SU-DHL-6 (cell line): ENCODE results near the gene KCTD3.

Experiments
- H2AFZ ChIP-seq: fragments of 200-600 bp; sonication (generic); 2 replicates; pipeline ENCODE4 v1.6.1; 2014; ENCODE audit warnings: low read depth, mild to moderate bottlenecking, moderate library complexity, mixed read lengths, antibody characterized with exemption, low read length; ENCODE audit not compliant: severe bottlenecking
- H3F3A ChIP-seq: fragments of 200-600 bp; shearing (Covaris generic); 2 replicates; pipeline ENCODE4 v1.6.0; 2016; ENCODE audit warnings: antibody characterized with exemption, mild to moderate bottlenecking; ENCODE audit not compliant: insufficient read depth
- H3K27ac ChIP-seq: fragments of 200-600 bp; sonication (generic); 2 replicates; pipeline ENCODE4 v1.5.1; 2016; ENCODE audit warnings: low read depth, mild to moderate bottlenecking, low read length, moderate library complexity, mixed read lengths
- H3K27me3 ChIP-seq: fragments of 200-600 bp; sonication (generic), shearing (Covaris generic); 2 replicates; pipeline ENCODE4 v1.6.0; 2014; ENCODE audit warnings: mild to moderate bottlenecking, low read length
- H3K36me3 ChIP-seq: fragments of 200-600 bp; sonication (generic); 2 replicates; pipeline ENCODE4 v1.6.1; 2014; ENCODE audit warnings: mild to moderate bottlenecking, low read length, mixed read lengths
- H3K4me2 ChIP-seq: fragments of 300-600, 200-600 bp; shearing (Covaris generic), sonication (generic); 2 replicates; pipeline ENCODE4 v1.6.0; 2014; ENCODE audit warnings: low read length, low read depth, mild to moderate bottlenecking; ENCODE audit not compliant: poor library complexity, severe bottlenecking
- H3K4me3 ChIP-seq: fragments of 200-600 bp; sonication (generic); 2 replicates; pipeline ENCODE4 v1.5.1; 2014; ENCODE audit warnings: antibody characterized with exemption, low read length, mild to moderate bottlenecking, mixed read lengths; ENCODE audit not compliant: insufficient read depth, poor library complexity, severe bottlenecking
- H3K79me2 ChIP-seq: fragments of 200-600 bp; sonication (generic); 2 replicates; pipeline ENCODE4 v1.6.1; 2014; ENCODE audit warnings: mild to moderate bottlenecking, low read length, moderate library complexity; ENCODE audit not compliant: insufficient read depth
- H3K9ac ChIP-seq: fragments of 200-600 bp; sonication (generic); 2 replicates; pipeline ENCODE4 v1.7.0; 2014; ENCODE audit warnings: mild to moderate bottlenecking, low read length
- H3K9me2 ChIP-seq: fragments of 200-600 bp; sonication (generic); replicated peaks from 2 replicates; pipeline ENCODE4 v1.6.1; 2014; ENCODE audit warnings: low read length; ENCODE audit not compliant: insufficient read depth
- H3K9me3 ChIP-seq: fragments of 200-600 bp; sonication (generic); 2 replicates; pipeline ENCODE4 v1.6.1; 2014; ENCODE audit warnings: low read length, mixed read lengths; ENCODE audit not compliant: insufficient read depth
- H4K20me1 ChIP-seq: fragments of 200-600 bp; sonication (generic); 2 replicates; pipeline ENCODE4 v1.6.1; 2014; ENCODE audit warnings: low read depth, mild to moderate bottlenecking, antibody characterized with exemption, low read length, moderate library complexity, mixed read lengths
- CTCF ChIP-seq: fragments of 200-600 bp; sonication (generic); IDR thresholded peaks from one replicate; pipeline ENCODE4 v1.5.1; 2017; ENCODE audit warnings: antibody characterized with exemption, mild to moderate bottlenecking, low read length, moderate library complexity; ENCODE audit not compliant: insufficient read depth, poor library complexity, severe bottlenecking
- EZH2phosphoT487 ChIP-seq: fragments of 200-600 bp; sonication (generic), shearing (Covaris generic); conservative IDR thresholded peaks from 2 replicates; pipeline ENCODE4 v1.6.1; 2018; ENCODE audit warnings: mild to moderate bottlenecking, antibody characterized with exemption, low read length, moderate library complexity, mixed read lengths

KCTD3 gene

GRCh38 chr1:215566556-215567490 is at the start of gene KCTD3:
KCTD3 (plus strand) TSS chr1:215567304; CDS start chr1:215567686, 382 bp downstream.
- peak within 1 kb of the TSS; percentile 19; the same call in 1 of the 2 replicates for H3K9ac ChIP-seq

GRCh38 chr1:215517441-215517891 is 49.6 kb upstream of the KCTD3 start:
- Histone ChIP-seq H4K20me1 (no peaks in the 10 kb centered on the region), H3K27ac (no peak overlapping the region), H3K9me3 (no peaks in the 10 kb centered on the region), H3K36me3 (no peaks in the 10 kb centered on the region), H3K79me2 (no peaks in the 10 kb centered on the region), H3K9ac (no peak overlapping the region), H3K4me2 (no peak overlapping the region), H3K9me2 (no peaks in the 10 kb centered on the region), H3F3A (no peaks in the 10 kb centered on the region), H3K27me3 (no peaks in the 10 kb centered on the region), H2AFZ (no peak overlapping the region), H3K4me3 (no peak overlapping the region)
- TF ChIP-seq CTCF = no peak
- no peak for TF ChIP-seq EZH2phosphoT487

More at GRCh38 chr1:215566556-215567490, at the start of gene KCTD3:
- TF ChIP-seq EZH2phosphoT487 (no peak), CTCF (no peak)
- Histone ChIP-seq H3K4me2 (peak within 1 kb of the TSS; percentile 29), H3K79me2 (no peaks in the 10 kb centered on the region), H3K27me3 (no peaks in the 10 kb centered on the region), H2AFZ (no peak within 1 kb of the TSS), H3K36me3 (no peaks in the 10 kb centered on the region), H3K9me2 (no peaks in the 10 kb centered on the region), H3K4me3 (peak within 1 kb of the TSS; percentile 33), H3F3A (no peaks in the 10 kb centered on the region), H4K20me1 (no peaks in the 10 kb centered on the region), H3K9me3 (no peaks in the 10 kb centered on the region), H3K27ac (no peak within 1 kb of the TSS)

GRCh38 chr1:215518594-215518993 is 48.5 kb upstream of the KCTD3 start:
- Histone ChIP-seq H3F3A (no peaks in the 10 kb centered on the region), H3K79me2 (no peaks in the 10 kb centered on the region), H2AFZ (no peak overlapping the region), H3K27me3 (no peaks in the 10 kb centered on the region), H3K9me3 (no peaks in the 10 kb centered on the region), H3K9me2 (no peaks in the 10 kb centered on the region), H3K9ac (no peak overlapping the region), H4K20me1 (no peaks in the 10 kb centered on the region), H3K4me2 (no peak overlapping the region), H3K4me3 (no peak overlapping the region), H3K27ac (no peak overlapping the region), H3K36me3 (no peaks in the 10 kb centered on the region)
- TF ChIP-seq CTCF = no peak
- TF ChIP-seq EZH2phosphoT487 = no peak
